Endothelial cell of umbilical vein (primary cell): ENCODE results near the gene C1GALT1C1. TPM values are rescaled to one million over a fixed set of nuclear protein-coding genes. Genes with fewer than 3 reads are reported as not detected.

ENCODE experiments used
- BruUV-seq: library from RNA; stranded (reverse); fragments of 400-500 nt; replicated peaks from 2 replicates; lab custom pipeline; 2021; lab: Mats Ljungman, UMichigan
- CTCF ChIA-PET: fragments of 300-600, 350-600 bp; sonication (Branson Sonifier 250); formaldehyde crosslinking; loops from one replicate; lab custom pipeline; 2021; ENCODE audit warnings: antibody characterized with exemption, inconsistent platforms; lab: Charles Lee
- POLR2A ChIA-PET: fragments of 300-600, 350-600 bp; sonication (Branson Sonifier 250); formaldehyde crosslinking; loops from one replicate; lab custom pipeline; 2021; ENCODE audit warnings: antibody characterized with exemption, inconsistent platforms; lab: Charles Lee
- DNase-seq: peaks from one replicate; pipeline ENCODE4 v3.0.0-alpha.2; 2011; ENCODE audit warnings: low read depth, low spot score
- FAIRE-seq: peaks from 2 replicates; lab custom pipeline; 2011; peaks lifted over from hg19 to GRCh38; lab: Jason Lieb, UNC
- H2AFZ ChIP-seq: 2 replicates; pipeline ENCODE4 v1.6.0; 2012; ENCODE audit warnings: low read depth, low read length, control low read depth, inconsistent platforms
- H3K27ac ChIP-seq: 2 replicates; pipeline ENCODE4 v1.5.1; 2011; ENCODE audit warnings: low read depth, mild to moderate bottlenecking, control low read depth, low read length, moderate library complexity; ENCODE audit not compliant: insufficient read depth
- H3K27me3 ChIP-seq, 2 experiments: 2 replicates each; pipeline versions ENCODE4 v1.6.0 to v1.6.1; 2011; ENCODE audit warnings: low read length in 2 of 2, mixed read lengths in 1 of 2; ENCODE audit not compliant: control insufficient read depth in 2 of 2, insufficient read depth in 2 of 2
- H3K36me3 ChIP-seq, 2 experiments: 2 replicates in 1 of 2; 3 replicates in 1 of 2; pipeline ENCODE4 v1.5.1; 2011; ENCODE audit warnings: low read length in 2 of 2, mild to moderate bottlenecking in 1 of 2, moderate library complexity in 1 of 2; ENCODE audit not compliant: control insufficient read depth in 2 of 2, insufficient read depth in 2 of 2; ENCODE audit errors: extremely low read depth in 1 of 2
- H3K4me1 ChIP-seq: 3 replicates; pipeline ENCODE4 v1.5.1; 2011; ENCODE audit warnings: mild to moderate bottlenecking, low read length; ENCODE audit not compliant: control insufficient read depth, insufficient read depth; ENCODE audit errors: extremely low read depth
- H3K4me2 ChIP-seq: 2 replicates; pipeline ENCODE4 v1.6.1; 2011; ENCODE audit warnings: low read length, control low read depth, mixed read lengths; ENCODE audit not compliant: insufficient read depth
- H3K4me3 ChIP-seq, 3 experiments: fragments of 200-600 bp in 1 of 3; sonication (generic), shearing (Covaris generic) in 1 of 3; replicated peaks in 1 of 3; 2 replicates each; pipeline ENCODE4 v1.5.1; 2011 to 2016; ENCODE audit warnings: control low read depth in 3 of 3, low read length in 3 of 3, mild to moderate bottlenecking in 2 of 3, inconsistent platforms in 1 of 3, low read depth in 1 of 3, moderate library complexity in 1 of 3; ENCODE audit not compliant: insufficient read depth in 1 of 3
- H3K79me2 ChIP-seq: 2 replicates; pipeline ENCODE4 v1.6.0; 2012; ENCODE audit warnings: low read length, inconsistent platforms; ENCODE audit not compliant: control insufficient read depth, insufficient read depth
- H3K9ac ChIP-seq: replicated peaks from 2 replicates; pipeline ENCODE3; 2011; ENCODE audit warnings: low read length, control low read depth; ENCODE audit not compliant: insufficient read depth; ENCODE audit errors: extremely low read depth
- H3K9me1 ChIP-seq: replicated peaks from 3 replicates; pipeline ENCODE4 v1.6.0; 2011; ENCODE audit warnings: mild to moderate bottlenecking, low read length; ENCODE audit not compliant: control insufficient read depth, insufficient read depth; ENCODE audit errors: extremely low read depth
- H3K9me3 ChIP-seq: replicated peaks from 2 replicates; pipeline ENCODE4 v1.5.1; 2012; ENCODE audit warnings: low read length, inconsistent platforms; ENCODE audit not compliant: control insufficient read depth, insufficient read depth
- H4K20me1 ChIP-seq: replicated peaks from 2 replicates; pipeline ENCODE3; 2011; ENCODE audit warnings: mild to moderate bottlenecking, low read length; ENCODE audit not compliant: control insufficient read depth, insufficient read depth; ENCODE audit errors: extremely low read depth
- FOS ChIP-seq: IDR thresholded peaks from 2 replicates; pipeline ENCODE4 v1.6.1; 2011; ENCODE audit warnings: mild to moderate bottlenecking, low read length, moderate library complexity, borderline replicate concordance; ENCODE audit not compliant: insufficient read depth
- GATA2 ChIP-seq: IDR thresholded peaks from 2 replicates; pipeline ENCODE4 v1.7.0; 2011; ENCODE audit warnings: low read depth, mild to moderate bottlenecking, moderate library complexity, mixed read lengths, low read length; ENCODE audit not compliant: insufficient read length, insufficient read depth
- JUN ChIP-seq: IDR thresholded peaks from 2 replicates; pipeline ENCODE4 v1.6.1; 2011; ENCODE audit warnings: borderline replicate concordance, low read depth; ENCODE audit not compliant: insufficient read length, insufficient read depth
- MYC ChIP-seq: IDR thresholded peaks from one replicate; pipeline ENCODE4 v1.6.1; 2011; ENCODE audit warnings: mild to moderate bottlenecking, low read depth, low read length
- POLR2A ChIP-seq: IDR thresholded peaks from 2 replicates; pipeline ENCODE4 v1.6.1; 2012; ENCODE audit warnings: low read depth, mild to moderate bottlenecking, control low read depth, low read length
- POLR2AphosphoS5 ChIP-seq: IDR thresholded peaks from 2 replicates; pipeline ENCODE4 v1.6.1; 2012; ENCODE audit warnings: low read depth, mild to moderate bottlenecking, control low read depth, low read length, moderate library complexity; ENCODE audit not compliant: insufficient read depth
- dilution Hi-C: fragments of 300-500 bp; cut with MboI; formaldehyde crosslinking; loops from one replicate; pipeline ENCODE4 v1.15.0; 2019; ENCODE audit warnings: low sequenced_read_pairs; ENCODE audit not compliant: extremely low pct_ligation_motif_present
- intact Hi-C: fragments of 100-400 bp; cut with micrococcal nuclease; formaldehyde crosslinking; loops from one replicate; pipeline ENCODE4 v1.10.0; 2022
- polyA plus RNA-seq, 4 experiments: library from polyadenylated mRNA; depleted of rRNA in 3 of 4; stranded (reverse) in 3 of 4; unstranded in 1 of 4; fragments of >200 nt; gene quantifications; 2 replicates each; pipeline versions ENCODE4 v1.2.1 to v1.2.3, GENCODE V29; 2011 to 2012; ENCODE audit warnings: missing spikeins in 1 of 4
- total RNA-seq: library from RNA; stranded (reverse); gene quantifications from 2 replicates; pipeline ENCODE4 v1.2.3, GENCODE V29; 2021
- TF ChIP-seq, protein P1 (sequence below): IDR thresholded peaks from 2 replicates; pipeline ENCODE4 v1.6.1; 2011; ENCODE audit not compliant: insufficient read depth, insufficient read length

C1GALT1C1 gene
- total and polyA plus RNA-seq, 2 donors (not counting 3 experiments of a cell fraction or from before 2014, with no cell fraction given), result 28.6 to 32.9 TPM

DNA sequence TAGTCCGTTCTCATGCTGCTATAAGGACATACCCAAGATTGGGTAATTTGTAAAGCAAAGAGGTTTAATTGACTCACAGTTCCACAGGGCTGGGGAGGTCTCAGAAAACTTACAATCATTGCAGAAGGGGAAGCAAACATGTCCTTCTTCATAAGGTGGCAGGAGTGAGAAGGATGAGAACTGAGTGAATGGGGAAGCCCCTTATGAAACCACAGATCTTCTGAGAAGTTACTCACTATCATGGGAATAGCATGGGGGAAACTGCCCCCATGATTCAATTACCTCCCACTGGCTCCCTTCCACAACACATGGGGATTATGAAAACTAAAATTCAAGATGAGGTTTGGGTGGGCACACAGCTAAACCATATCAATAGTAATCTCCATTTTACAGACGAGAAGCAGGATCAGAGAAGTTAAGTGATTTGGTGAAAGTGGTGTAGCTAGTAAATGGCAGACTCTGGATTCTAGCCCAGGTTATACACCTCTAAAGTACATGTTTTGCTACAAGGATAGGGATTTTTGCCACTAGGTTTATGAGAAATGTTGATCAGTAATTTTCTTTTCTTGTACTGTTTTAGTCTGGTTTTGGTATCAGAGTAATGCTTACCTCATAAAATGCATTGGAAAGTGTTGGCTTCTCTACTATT is 47.3 kb upstream of the C1GALT1C1 start:
- Histone ChIP-seq H3K27me3 (no peaks in the 10 kb centered on the region), H3K36me3 (no peaks in the 10 kb centered on the region), H3K9me3 (no peaks in the 10 kb centered on the region), H3K9me1 (no peaks in the 10 kb centered on the region), H3K27ac (no peak overlapping the region), H2AFZ (no peak overlapping the region), H3K4me2 (no peak overlapping the region), H4K20me1 (no peaks in the 10 kb centered on the region), H3K4me3 (no peak overlapping the region), H3K9ac (no peak overlapping the region), H3K79me2 (no peaks in the 10 kb centered on the region), H3K4me1 (peaks cover 15% of the 10 kb centered on the region)
- dilution Hi-C loops (no loop called here), intact Hi-C loops (no loop called here)
- no peak for TF ChIP-seq POLR2A
- no peak for TF ChIP-seq MYC
- TF ChIP-seq, protein P1, sequence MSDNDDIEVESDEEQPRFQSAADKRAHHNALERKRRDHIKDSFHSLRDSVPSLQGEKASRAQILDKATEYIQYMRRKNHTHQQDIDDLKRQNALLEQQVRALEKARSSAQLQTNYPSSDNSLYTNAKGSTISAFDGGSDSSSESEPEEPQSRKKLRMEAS, result no peak
- TF ChIP-seq GATA2, result no peak
- TF ChIP-seq JUN, result no peak
- no peak for TF ChIP-seq POLR2AphosphoS5
- TF ChIP-seq FOS, result no peak
- FAIRE-seq, result no peak
- no peak for DNase-seq
- no TSS peak for BruUV-seq
- CTCF ChIA-PET, result no interaction called here
- POLR2A ChIA-PET, result no interaction called here
